Erythroblast (primary cell): Measurements from ENCODE around the gene MDC1.

ENCODE experiments used
- GATA1 ChIP-seq: IDR thresholded peaks from 2 replicates; pipeline ENCODE4 v1.6.1; 2011; ENCODE audit warnings: low read depth, mild to moderate bottlenecking, control low read depth, low read length, moderate library complexity
- POLR2A ChIP-seq: IDR thresholded peaks from 2 replicates; pipeline ENCODE4 v1.6.1; 2011; ENCODE audit warnings: mild to moderate bottlenecking, low read length

DNA sequence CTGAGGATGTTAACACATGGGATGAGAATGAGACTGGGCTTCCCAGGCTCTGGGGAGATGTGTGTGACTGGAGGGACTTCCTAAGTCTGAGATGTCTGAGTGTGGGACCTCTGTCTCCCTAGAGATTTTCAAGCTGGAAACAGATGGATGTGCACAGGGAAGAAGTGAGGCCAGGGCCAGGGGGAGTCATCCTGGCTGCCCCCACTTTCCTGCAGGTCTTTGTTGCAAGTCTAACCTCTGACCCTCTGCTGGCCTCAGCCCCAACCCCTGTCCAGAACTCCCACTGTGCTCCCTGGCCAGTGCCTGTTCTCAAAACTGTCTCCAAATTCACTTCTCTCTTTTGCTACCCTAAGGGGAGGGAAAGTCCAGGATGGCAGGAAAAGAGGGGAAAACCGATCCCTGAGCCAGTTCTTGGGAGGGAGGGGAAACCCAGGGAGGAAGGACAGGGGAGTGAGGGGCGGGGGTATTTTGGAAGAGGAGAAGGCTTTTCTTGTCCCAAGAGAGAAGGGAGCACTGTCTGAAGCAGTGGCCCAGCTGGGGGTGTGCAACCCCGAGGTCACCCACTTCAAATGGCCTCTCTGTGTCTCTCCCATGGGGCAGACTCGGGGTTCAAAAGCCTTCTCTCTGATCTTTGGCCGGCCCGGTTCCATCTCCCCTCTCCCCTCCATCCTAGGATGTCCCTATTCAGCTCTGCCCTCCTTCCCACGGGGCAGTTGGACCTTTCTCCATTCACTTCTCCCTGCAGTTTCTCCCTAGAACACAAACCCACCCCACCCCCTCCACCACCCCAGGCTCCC is 33.7 kb downstream of the MDC1 start:
- no peak for TF ChIP-seq POLR2A
- no peak for TF ChIP-seq GATA1
